ENCODE results near the gene GCH1.
"Not testable (repeated sequence)": the region's sequence is repeated elsewhere in the genome, so short reads cannot be mapped to it uniquely, and the experiment has no call there.

Gene GCH1

GRCh38 chr14:54807881-54808280, 94.7 kb downstream of the GCH1 start:
- Histone ChIP-seq H3K27ac (ENCODE audit: low read depth, low read length) (no peak overlapping the region), H3K27me3 (ENCODE audit: control insufficient read depth, insufficient read depth, low read length) (no peaks in the 10 kb centered on the region), H3K4me1 (ENCODE audit: control insufficient read depth, insufficient read depth, low read length) (peaks cover 2% of the 10 kb centered on the region), H3K36me3 (ENCODE audit: control insufficient read depth, insufficient read depth, low read length) (no peaks in the 10 kb centered on the region), H3K4me3 (ENCODE audit: low read length) (no peak overlapping the region), H3K9ac (ENCODE audit: low read length) (no peak overlapping the region)

DNA sequence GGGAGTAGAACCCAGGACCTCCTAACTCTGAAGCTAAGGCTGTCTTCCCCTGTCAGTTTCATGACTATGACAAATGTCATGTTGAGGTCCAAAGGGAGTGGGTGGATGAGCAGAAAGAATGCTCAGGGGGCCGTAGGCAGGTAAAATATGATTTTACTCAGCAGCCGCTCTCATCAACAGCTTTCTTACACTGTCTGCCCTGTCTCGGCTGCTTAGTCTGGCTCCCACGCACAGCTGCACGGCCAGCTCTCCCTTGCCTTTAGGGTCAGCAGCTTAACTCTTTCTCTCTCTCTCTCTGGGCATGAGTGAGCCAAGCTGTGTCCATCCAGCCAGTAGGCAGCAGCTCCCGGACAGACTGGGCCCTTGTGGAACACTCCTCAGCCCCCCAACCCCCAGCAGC, 95.2 kb downstream of the GCH1 start:
- H3K4me1 ChIP-seq (ENCODE audit: control insufficient read depth, insufficient read depth, low read length) = peaks cover 2% of the 10 kb centered on the region
- no peak overlapping the region for H3K4me3 ChIP-seq (ENCODE audit: low read length)
- no peaks in the 10 kb centered on the region for H3K27me3 ChIP-seq (ENCODE audit: control insufficient read depth, insufficient read depth, low read length)
- no peaks in the 10 kb centered on the region for H3K36me3 ChIP-seq (ENCODE audit: control insufficient read depth, insufficient read depth, low read length)
- no peak overlapping the region for H3K27ac ChIP-seq (ENCODE audit: low read depth, low read length)
- no peak overlapping the region for H3K9ac ChIP-seq (ENCODE audit: low read length)

DNA sequence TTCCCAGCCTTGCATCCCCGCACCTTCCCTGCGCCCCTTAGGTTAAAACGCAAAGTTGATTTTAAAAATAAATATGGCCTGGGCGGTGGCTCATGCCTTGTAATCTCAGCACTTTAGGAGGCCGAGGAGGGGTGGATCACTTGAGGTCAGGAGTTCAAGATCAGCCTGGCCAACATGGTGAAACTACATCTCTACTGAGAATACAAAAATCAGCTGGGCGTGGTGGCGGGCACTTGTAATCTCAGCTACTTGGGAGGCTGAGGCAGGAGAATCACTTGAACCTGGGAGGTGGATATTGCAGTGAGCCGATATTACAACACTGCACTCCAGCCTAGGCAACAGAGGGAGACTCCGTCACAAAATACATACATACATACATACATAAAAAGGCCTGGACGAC, 96.0 kb downstream of the GCH1 start:
- Histone ChIP-seq H3K9ac (ENCODE audit: low read length) (no peak overlapping the region), H3K27me3 (ENCODE audit: control insufficient read depth, insufficient read depth, low read length) (no peaks in the 10 kb centered on the region), H3K4me1 (ENCODE audit: control insufficient read depth, insufficient read depth, low read length) (peaks cover 2% of the 10 kb centered on the region), H3K36me3 (ENCODE audit: control insufficient read depth, insufficient read depth, low read length) (no peaks in the 10 kb centered on the region), H3K4me3 (ENCODE audit: low read length) (no peak overlapping the region), H3K27ac (ENCODE audit: low read depth, low read length) (no peak overlapping the region)

- Histone ChIP-seq H3K27me3 (ENCODE audit: control insufficient read depth, insufficient read depth, low read length) (no peaks in the 10 kb centered on the region), H3K36me3 (ENCODE audit: control insufficient read depth, insufficient read depth, low read length) (no peaks in the 10 kb centered on the region), H3K27ac (ENCODE audit: low read depth, low read length) (no peak overlapping the region), H3K4me1 (ENCODE audit: control insufficient read depth, insufficient read depth, low read length) (peaks cover 2% of the 10 kb centered on the region), H3K9ac (ENCODE audit: low read length) (no peak overlapping the region), H3K4me3 (ENCODE audit: low read length) (peak overlapping the region; percentile 47)
These were observed 96.9 kb downstream of the GCH1 start for GRCh38 chr14:54805445-54806322.

DNA sequence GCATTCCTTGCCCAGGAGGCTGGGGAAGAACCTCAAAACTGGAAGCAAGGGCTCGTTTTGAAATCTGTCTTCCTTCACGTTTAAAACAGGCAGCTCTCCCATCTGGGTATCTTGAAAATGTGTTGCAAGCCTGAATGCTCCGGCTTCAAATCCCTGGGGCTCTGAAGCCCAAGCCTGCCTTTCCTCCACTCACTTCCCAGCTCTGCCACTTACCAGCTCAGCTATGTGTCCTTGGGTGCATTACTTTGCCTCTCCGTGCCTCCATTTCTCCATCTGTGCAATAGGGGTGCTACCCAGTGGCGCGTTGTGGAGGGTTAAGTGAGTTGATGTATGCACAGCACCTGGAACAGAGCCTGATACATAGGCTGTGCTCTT, 97.6 kb downstream of the GCH1 start:
- no peak overlapping the region for H3K27ac ChIP-seq (ENCODE audit: low read depth, low read length)
- no peaks in the 10 kb centered on the region for H3K36me3 ChIP-seq (ENCODE audit: control insufficient read depth, insufficient read depth, low read length)
- H3K4me3 ChIP-seq (ENCODE audit: low read length) = no peak overlapping the region
- peaks cover 2% of the 10 kb centered on the region for H3K4me1 ChIP-seq (ENCODE audit: control insufficient read depth, insufficient read depth, low read length)
- H3K9ac ChIP-seq (ENCODE audit: low read length) = no peak overlapping the region
- H3K27me3 ChIP-seq (ENCODE audit: control insufficient read depth, insufficient read depth, low read length) = no peaks in the 10 kb centered on the region

DNA sequence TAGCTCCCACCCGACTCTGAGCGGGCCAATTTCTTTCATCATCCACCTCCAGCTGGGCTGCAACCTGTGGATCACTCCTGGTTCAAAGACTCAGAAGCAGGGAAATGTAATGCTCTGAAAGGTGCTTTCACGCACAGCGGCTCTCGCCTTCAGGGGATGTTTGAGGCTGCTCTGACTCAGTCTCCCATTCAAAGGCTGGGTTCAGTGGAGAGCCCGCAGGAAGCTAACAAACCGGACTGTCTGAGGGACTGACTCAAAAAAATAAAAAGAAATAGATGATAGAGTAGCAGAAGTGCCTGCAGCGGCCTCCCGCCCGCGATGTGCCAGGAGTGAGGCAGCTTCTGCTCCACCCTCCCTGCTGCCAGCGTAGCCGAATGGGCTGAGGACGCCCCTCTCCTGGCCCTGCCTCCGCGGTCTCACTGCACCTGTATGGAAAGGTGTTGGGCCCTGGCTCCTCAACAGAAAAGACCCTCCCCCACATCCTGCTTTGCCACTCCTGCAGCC, 98.0 kb downstream of the GCH1 start:
- no peak overlapping the region for H3K9ac ChIP-seq (ENCODE audit: low read length)
- H3K27me3 ChIP-seq (ENCODE audit: control insufficient read depth, insufficient read depth, low read length) = no peaks in the 10 kb centered on the region
- H3K36me3 ChIP-seq (ENCODE audit: control insufficient read depth, insufficient read depth, low read length) = no peaks in the 10 kb centered on the region
- H3K4me3 ChIP-seq (ENCODE audit: low read length) = no peak overlapping the region
- no peak overlapping the region for H3K27ac ChIP-seq (ENCODE audit: low read depth, low read length)
- H3K4me1 ChIP-seq (ENCODE audit: control insufficient read depth, insufficient read depth, low read length) = peaks cover 2% of the 10 kb centered on the region

- H3K4me3 ChIP-seq (ENCODE audit: low read length) = no peak overlapping the region
- no peaks in the 10 kb centered on the region for H3K27me3 ChIP-seq (ENCODE audit: control insufficient read depth, insufficient read depth, low read length)
- no peak overlapping the region for H3K27ac ChIP-seq (ENCODE audit: low read depth, low read length)
- no peaks in the 10 kb centered on the region for H3K36me3 ChIP-seq (ENCODE audit: control insufficient read depth, insufficient read depth, low read length)
- peaks cover 2% of the 10 kb centered on the region for H3K4me1 ChIP-seq (ENCODE audit: control insufficient read depth, insufficient read depth, low read length)
- no peak overlapping the region for H3K9ac ChIP-seq (ENCODE audit: low read length)
These were observed 98.6 kb downstream of the GCH1 start for GRCh38 chr14:54803926-54804537.

GRCh38 chr14:54803396-54803795, 99.2 kb downstream of the GCH1 start:
- peaks cover 2% of the 10 kb centered on the region for H3K4me1 ChIP-seq (ENCODE audit: control insufficient read depth, insufficient read depth, low read length)
- no peaks in the 10 kb centered on the region for H3K36me3 ChIP-seq (ENCODE audit: control insufficient read depth, insufficient read depth, low read length)
- no peak overlapping the region for H3K9ac ChIP-seq (ENCODE audit: low read length)
- no peaks in the 10 kb centered on the region for H3K27me3 ChIP-seq (ENCODE audit: control insufficient read depth, insufficient read depth, low read length)
- H3K27ac ChIP-seq (ENCODE audit: low read depth, low read length) = no peak overlapping the region
- H3K4me3 ChIP-seq (ENCODE audit: low read length) = no peak overlapping the region

- not testable (repeated sequence) for H3K9ac ChIP-seq (ENCODE audit: low read length); H3K4me1 ChIP-seq (ENCODE audit: control insufficient read depth, insufficient read depth, low read length); H3K27me3 ChIP-seq (ENCODE audit: control insufficient read depth, insufficient read depth, low read length); H3K27ac ChIP-seq (ENCODE audit: low read depth, low read length); H3K36me3 ChIP-seq (ENCODE audit: control insufficient read depth, insufficient read depth, low read length); H3K4me3 ChIP-seq (ENCODE audit: low read length)
These were observed 101.1 kb downstream of the GCH1 start for GRCh38 chr14:54801482-54801881.

- no peak overlapping the region for H3K4me3 ChIP-seq (ENCODE audit: low read length)
- no peak overlapping the region for H3K27ac ChIP-seq (ENCODE audit: low read depth, low read length)
- no peaks in the 10 kb centered on the region for H3K27me3 ChIP-seq (ENCODE audit: control insufficient read depth, insufficient read depth, low read length)
- H3K36me3 ChIP-seq (ENCODE audit: control insufficient read depth, insufficient read depth, low read length) = no peaks in the 10 kb centered on the region
- H3K4me1 ChIP-seq (ENCODE audit: control insufficient read depth, insufficient read depth, low read length) = no peaks in the 10 kb centered on the region
- H3K9ac ChIP-seq (ENCODE audit: low read length) = no peak overlapping the region
These were observed 104.0 kb downstream of the GCH1 start for GRCh38 chr14:54798465-54799124.

GRCh38 chr14:54797986-54798385, 104.6 kb downstream of the GCH1 start:
- no peak overlapping the region for H3K4me3 ChIP-seq (ENCODE audit: low read length)
- H3K27me3 ChIP-seq (ENCODE audit: control insufficient read depth, insufficient read depth, low read length) = no peaks in the 10 kb centered on the region
- no peaks in the 10 kb centered on the region for H3K36me3 ChIP-seq (ENCODE audit: control insufficient read depth, insufficient read depth, low read length)
- H3K9ac ChIP-seq (ENCODE audit: low read length) = no peak overlapping the region
- no peaks in the 10 kb centered on the region for H3K4me1 ChIP-seq (ENCODE audit: control insufficient read depth, insufficient read depth, low read length)
- H3K27ac ChIP-seq (ENCODE audit: low read depth, low read length) = no peak overlapping the region

GRCh38 chr14:54797556-54797955, 105.1 kb downstream of the GCH1 start:
- no peak overlapping the region for H3K27ac ChIP-seq (ENCODE audit: low read depth, low read length)
- H3K4me1 ChIP-seq (ENCODE audit: control insufficient read depth, insufficient read depth, low read length) = no peaks in the 10 kb centered on the region
- H3K4me3 ChIP-seq (ENCODE audit: low read length) = no peak overlapping the region
- H3K36me3 ChIP-seq (ENCODE audit: control insufficient read depth, insufficient read depth, low read length) = no peaks in the 10 kb centered on the region
- no peaks in the 10 kb centered on the region for H3K27me3 ChIP-seq (ENCODE audit: control insufficient read depth, insufficient read depth, low read length)
- no peak overlapping the region for H3K9ac ChIP-seq (ENCODE audit: low read length)
